GM19328 (cell line): ENCODE results near the gene NADK2.
"Not testable (repeated sequence)": the region's sequence is repeated elsewhere in the genome, so short reads cannot be mapped to it uniquely, and the experiment has no call there.

Source experiments
- ATAC-seq: cut with Tn5 transposase; IDR thresholded peaks from one replicate; pipeline ENCODE4 v1.9.1; 2021; ENCODE audit warnings: mild to moderate bottlenecking, moderate library complexity; ENCODE audit not compliant: unreplicated experiment

Gene NADK2, protein sequence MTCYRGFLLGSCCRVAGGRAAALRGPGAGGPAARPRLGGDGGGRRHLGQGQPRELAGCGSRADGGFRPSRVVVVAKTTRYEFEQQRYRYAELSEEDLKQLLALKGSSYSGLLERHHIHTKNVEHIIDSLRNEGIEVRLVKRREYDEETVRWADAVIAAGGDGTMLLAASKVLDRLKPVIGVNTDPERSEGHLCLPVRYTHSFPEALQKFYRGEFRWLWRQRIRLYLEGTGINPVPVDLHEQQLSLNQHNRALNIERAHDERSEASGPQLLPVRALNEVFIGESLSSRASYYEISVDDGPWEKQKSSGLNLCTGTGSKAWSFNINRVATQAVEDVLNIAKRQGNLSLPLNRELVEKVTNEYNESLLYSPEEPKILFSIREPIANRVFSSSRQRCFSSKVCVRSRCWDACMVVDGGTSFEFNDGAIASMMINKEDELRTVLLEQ

DNA sequence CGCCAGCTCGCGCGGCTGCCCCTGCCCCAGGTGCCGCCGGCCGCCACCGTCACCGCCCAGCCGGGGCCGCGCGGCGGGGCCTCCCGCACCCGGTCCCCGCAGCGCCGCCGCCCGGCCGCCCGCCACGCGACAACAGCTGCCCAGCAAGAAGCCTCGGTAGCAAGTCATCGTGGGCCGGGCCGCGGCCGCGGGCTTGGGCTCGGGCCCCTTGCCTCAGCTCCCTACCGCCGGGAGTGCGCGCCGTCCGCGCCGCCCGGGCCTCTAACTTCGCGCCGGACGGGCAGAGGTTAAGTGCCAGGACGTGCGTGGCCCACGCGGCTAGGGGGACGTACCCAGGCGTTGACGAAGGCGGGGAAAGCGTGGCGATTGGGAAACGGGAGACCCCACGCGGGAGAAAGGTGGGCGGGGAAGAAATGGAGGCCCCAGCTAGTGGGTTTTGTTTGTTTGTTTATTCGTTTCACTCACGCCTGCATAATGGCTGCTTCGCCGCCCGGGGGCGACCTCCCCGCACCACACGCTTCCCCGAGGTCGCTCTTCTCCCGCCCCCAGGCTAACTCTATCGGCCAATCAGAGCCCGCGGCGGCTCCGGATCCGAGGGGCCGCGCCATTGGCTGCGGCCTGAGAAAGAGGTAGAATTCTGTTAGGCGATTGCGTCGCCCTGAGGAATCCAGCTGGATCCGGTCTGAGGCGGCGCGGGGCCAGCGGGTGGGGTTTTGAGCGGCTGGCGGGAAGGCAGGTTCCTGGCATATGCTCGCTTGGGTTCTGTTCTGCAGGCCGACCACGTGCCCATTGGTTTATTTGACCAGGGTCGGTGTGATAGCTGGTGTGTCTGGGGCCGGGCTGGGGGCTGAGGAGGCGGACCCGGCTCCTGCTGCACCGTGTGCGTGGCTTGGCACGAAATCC lies at the start of gene NADK2:
NADK2 (minus strand) TSS at position 295 of the 903 bp plus-strand sequence; CDS start at position 168, 127 bp downstream.
- ATAC-seq = peak; percentile 88

DNA sequence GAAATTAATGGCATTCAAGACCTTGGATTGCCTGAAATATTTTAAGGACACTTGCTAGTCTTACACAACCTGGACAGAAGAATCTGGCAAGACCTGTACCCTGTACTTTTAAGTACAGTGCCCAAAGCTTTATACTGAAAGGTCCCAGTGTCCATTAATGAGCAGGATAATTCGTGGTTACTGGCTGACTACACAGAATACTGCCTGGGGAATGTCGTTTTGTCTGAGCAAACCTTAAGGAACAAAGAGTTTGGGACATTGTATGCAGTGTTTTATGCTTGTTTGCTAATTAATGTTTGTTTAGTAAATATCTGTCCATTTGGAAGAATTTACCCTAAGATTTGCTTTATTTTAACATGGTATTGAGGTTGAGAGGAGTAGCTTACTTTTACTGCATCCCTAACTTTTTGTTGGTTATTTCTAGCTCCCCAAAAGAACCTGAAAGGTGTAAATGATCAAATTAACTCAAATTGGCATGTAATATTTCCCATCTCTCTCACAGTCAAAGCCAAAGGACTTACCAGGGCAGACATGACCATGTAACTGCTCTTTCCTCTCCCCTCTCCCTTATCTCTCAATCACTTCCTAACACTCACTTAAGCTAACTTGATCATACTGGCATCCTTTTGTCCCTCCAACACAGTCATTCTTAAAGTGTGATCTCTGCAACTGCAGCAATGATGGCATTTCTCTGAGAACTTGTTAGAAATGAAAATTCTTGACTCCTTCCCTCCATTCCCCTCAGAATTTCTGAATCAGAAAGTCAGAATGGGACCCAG lies 44.3 kb upstream of the NADK2 start:
- no peak for ATAC-seq

DNA sequence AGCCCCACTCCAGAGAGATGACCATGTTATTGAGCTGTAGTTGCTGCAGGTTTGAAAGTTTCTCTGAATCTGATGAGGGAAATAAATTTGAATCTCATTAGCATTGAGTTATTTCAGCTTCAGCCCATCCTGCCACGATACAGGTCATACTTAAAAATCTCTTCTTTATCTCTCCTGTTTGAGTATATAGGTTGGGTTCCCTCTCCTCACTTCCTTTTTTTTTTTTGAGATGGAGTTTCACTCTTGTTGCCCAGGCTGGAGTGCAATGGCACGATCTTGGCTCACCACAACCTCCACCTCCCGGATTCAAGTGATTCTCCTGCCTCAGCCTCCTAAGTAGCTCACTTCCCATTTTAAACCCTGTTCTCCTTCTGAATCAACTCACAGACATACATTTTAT lies 42.0 kb upstream of the NADK2 start:
- not testable (repeated sequence) for ATAC-seq

DNA sequence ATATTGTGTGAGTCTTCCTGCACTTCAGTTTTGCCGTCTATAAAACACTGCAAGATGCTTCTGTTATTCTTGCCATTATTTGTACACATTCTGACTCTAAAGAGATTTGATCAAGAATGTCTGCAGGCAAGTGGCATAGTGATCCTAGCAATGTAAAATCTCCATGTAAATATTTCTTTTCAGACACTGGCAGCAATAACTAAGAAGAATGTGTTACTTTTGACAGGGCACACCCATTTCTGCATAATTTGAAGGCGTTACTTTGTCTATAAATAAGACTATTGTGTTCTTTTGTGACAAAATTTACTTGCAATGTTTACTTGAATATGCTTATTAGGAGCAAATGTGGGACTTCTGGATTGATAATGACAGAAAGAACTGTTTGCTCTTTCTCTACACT lies 39.9 kb upstream of the NADK2 start:
- no peak for ATAC-seq

DNA sequence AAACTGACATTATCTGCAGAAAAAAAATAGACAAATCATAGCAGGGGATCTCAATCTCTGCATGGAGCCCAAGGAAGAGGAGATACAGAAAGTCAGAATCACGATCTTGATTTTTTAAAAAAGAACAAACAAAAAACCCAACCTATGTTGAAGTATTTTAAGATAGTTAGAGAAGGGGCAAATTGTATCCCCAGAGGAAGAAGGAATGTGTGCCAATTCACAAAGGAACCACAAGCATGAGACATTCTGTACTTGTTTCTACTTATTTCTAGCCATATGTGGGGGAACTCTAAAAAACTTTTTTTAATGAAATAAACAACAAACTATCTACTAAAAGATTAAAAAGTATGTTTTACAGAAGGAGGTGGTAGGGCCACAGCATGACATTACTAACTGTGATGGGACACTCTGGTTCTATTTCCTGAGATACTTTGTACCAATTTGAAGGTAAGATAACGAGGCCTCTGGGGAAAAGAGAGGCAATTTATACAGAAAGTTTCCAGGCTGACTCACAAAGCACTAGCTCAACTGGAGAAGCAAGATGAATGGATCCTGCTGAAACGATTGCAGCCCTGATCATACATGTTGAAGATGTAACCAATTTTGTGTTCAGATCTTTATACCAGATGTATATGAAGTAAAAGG lies 37.5 kb upstream of the NADK2 start:
- no peak for ATAC-seq

DNA sequence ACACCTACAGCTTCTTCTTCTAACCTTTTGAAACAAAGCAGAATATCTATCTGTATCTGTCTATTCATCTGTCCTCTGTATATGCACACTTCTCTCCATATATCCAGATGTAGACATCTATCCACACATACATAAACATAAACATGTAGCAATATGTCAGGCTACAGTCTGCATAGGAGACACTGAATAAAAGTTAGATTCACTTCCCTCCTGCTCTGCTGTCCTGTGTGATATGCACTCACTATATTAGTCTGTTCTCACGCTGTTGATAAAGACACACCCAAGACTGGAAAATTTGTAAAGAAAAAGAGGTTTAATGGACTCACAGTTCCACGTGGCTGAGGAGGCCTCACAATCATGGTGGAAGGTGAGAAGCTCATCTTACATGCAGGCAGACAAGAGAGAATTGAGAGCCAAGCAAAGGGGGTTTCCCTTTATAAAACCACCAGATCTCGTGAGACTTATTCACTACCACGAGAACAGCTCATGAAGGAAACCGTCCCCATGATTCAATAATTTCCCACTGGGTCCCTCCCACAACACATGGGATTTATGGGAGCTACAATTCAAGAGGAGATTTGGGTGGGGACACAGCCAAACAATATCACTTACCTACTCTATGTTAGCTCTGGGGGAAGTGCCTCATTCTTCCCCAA lies 35.9 kb upstream of the NADK2 start:
- ATAC-seq = no peak

DNA sequence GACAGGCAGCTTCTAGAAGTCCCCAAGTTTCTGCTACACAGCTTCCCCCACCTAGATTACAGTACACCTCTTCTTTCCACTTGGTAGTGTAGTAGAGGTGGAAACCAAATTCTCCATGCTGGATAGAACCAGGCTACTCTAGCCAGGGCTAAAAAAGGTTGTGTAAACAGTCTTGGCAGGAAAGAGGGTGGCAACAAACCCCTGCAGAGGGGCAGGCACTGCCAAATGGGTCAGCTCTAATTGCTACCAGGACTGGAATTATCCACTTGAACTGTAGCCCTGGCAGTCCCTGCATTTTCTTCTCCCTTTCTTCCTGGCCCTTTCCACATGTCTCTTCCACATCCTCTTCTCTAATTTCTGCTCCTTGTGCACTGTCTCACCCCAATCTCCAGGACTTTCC lies 35.1 kb upstream of the NADK2 start:
- ATAC-seq = no peak

DNA sequence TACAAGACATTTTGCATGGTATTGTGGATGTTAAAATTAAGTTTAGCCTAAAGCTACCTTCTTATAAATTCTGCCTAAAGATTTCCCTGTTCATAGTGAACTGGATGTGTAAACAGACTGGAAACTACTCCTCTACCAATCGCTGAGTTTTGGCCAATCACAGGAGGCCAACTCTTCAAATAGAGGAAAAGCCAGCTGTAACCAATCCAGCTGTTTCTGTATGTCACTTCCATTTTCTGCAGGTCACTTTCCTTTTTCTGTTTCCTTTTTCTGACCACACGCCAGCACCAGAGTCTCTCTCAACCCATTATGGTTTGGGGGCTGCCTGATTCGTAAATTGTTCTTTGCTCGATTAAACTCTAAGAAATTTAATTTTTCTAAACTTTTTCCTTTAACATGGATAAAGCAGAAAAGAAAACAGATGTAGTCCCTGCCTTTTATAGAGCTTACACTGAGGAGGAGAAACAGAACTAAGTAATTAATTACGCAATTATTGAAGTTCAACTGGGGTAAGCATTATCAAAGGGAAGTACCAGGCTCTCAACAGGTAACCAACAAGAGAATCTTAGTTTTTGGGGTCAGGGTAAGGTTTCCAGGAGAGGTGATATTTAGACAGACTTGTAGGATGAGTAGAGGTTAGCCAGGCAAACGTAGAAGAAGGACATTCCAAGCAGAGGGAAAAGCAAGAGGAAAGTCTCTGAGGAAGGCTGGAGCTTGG lies 32.2 kb upstream of the NADK2 start:
- ATAC-seq = no peak

DNA sequence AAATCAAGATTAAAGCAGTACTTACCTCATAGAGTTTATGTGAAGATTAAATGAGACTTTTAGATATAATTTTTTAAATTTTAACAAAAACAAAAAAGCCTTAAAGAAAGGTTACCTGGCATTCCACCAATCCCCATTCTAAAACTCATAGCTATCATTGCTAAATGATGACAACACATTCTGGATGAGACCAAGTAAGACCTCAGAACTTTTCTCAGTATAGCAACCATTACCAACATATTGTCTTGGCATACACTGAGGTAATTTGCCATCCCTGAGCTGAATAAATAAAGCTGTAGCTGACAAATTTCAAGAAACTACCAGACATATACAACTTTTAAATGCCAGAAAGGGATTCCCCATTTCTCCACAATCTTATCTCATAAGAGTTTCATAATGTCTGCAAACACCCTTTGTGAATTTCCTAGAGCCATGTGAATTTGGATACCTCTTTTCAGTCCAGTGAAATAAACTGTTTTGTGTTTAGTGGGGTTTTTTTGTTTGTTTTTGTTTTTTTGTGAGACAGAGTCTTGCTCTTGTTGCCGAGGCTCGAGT lies 30.5 kb upstream of the NADK2 start:
- ATAC-seq = no peak

DNA sequence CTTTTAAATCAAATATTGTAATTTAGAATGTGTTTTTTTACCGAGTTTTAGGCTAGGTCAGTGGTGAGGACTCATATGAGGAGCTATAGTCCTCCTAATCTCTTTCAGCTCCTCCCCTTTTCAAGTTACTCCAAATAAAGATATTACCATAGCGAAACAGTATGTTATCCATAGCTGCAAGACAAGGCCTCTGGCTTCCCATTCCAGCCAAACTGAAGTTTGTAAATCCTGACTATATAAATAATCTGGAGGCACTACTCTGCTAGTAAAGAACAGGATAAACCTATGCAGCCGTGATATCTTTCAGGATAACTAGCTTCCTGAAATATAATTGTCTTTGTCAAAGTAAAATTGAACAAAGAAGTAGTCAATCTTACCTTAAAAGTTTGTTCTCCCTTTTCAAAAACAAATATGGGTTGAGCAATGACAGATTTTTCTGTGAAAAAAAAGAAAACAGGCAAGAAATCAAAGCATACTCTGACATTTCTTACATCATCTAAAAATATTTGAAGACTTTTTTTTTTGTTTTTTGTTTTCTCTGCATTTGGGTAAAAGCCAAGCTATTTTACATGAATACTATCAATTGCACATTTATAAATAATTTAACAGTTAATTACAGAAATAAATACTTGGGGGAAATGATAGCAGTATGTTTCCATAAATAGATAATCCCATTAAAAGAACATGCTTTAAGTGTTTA lies 29.3 kb upstream of the NADK2 start:
- ATAC-seq = no peak

DNA sequence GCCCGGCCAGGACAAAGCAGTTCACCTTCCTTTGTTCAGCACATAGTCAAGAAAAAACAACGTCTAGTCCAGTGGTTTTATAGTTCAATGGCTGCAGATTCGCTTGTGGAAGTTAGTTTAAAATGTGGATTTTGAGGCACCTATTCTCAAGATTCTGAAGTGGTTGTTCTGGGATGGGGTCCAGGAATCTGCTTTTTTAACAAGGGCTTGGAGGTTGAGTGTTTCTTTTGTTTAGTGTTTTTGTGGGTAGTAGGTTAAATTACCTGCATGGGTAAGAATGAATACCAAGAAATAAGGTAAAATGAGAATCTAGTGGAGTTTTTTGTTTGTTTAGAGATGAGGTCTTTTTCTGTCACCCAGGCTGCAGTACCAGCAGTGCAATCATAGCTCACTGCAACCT lies 28.4 kb upstream of the NADK2 start:
- no peak for ATAC-seq

DNA sequence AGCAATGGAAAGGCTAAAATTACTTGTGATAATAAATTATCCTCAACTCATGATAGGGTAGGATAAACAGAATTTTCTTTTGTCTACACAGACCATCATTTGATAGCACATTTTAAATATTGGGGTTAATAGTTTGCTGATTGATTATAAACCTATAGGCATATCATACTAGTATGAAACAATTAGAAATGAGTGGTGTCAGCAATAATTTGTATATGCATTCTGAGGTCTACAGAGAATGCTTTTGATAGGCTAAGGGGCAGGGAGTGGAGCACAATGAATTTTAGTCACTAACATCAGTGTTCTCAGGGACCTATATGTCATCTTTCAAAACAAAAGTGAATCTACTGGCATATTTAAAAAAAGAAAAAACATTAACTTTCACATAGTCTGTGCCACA lies 27.8 kb upstream of the NADK2 start:
- ATAC-seq = no peak

DNA sequence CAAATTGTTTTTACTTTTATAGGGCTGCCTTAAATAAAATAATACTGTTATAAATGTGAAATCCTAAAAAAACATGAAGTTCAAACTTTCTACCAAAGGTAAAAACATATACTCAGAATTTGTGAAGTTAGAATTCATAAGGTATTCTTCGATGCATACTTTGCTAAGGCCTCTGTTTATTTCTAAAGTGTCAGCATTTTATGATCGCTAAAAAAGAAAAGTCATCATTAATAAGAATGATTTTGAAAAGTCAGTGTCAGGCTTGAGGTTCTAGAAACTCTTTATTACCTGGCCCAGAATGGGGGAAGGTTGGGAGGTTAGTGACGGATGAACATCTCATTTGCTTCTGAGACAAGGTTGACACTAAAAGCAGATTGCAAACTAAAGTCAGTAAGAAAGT lies 26.2 kb upstream of the NADK2 start:
- no peak for ATAC-seq

DNA sequence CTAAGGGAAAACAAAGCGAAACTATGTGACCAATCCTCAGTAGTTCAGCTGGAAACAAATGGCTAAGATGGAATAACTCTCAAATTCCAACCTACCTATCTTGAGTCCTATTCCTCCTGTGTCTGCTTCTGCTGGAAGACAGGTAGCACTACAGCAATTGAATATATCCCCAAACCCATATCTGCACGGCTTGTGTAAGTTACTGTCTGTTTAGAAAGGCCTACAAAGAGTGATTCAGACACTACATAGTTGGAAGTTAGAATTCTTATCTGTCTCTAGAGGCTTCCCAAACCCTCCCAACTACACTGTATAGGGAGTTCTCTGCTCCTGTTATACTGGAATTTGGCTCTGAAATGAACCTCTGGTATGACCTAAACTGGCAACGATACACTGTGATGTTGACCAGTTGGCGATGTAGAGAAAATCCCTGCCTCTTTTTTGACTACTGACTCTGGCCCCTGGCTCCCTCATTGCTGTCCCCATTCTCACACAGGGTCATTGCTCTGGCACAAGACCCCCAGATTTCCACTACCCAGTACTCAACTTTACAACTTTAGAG lies 22.6 kb upstream of the NADK2 start:
- no peak for ATAC-seq

DNA sequence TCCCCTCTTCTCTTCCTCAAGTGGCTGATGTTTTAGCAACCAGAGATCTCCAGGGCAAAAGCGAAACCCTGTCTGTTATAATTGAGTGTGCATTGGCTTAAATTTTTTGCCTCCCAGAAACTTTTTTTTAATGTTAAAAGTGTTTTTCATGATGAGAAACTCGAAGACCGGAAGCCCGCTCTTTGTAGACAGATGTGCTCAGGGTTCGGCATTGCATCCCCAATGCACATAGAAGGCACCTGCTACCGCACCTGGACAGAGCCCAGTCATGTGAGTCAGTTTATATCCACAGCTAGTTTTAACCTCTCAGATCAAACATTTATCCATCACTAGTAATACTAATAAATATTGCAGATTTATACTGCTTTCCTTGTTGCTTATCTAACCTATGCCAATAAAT lies 19.5 kb upstream of the NADK2 start:
- no peak for ATAC-seq

DNA sequence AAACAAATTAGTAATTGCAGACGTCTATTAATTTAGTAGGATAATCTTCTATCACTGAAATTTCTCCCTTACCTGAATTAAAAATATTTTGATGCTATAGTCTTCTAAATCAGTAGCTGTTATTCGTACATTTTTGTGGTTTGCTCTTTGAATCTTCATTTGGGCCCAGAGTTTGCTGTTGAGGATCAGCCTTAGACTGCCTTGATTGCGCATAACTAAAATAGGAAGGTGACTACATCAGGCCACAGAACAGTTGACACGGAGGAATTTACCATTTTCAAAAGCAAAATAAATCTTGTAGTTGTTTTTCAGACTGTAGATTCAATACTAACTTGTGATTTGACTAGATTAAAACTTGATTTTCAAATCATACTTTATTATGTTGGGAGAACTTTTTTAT lies 11.8 kb upstream of the NADK2 start:
- ATAC-seq = no peak

DNA sequence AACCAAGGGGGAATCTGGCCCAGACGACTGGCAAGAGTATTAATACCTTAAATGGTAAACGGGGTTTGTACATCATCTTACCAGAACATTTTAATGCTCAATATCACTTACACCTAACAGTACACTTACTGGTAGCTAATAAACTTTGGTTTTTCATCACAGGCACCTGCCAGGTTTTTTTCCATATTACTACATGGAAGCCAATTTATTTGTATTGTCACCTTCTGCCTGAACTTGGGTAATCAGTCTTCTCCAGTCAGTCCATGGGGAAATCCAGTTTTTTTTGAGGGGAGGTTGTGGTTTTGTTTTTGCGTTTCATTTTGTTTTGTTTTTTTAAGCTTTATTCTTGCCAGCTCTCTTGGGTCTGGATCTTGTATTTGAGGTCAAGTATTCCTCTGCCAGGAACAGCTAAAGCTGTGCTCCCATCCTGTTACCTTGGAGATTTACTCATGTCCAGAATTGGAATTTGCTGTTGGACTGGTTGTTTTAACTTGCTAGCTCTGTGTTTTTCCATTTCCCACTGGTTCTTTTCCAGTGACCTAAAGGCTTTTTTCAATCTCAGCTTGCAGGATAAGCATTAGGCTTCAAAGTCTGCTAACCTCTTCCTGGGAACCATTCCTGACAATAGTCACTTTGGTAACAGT lies 11.1 kb upstream of the NADK2 start:
- ATAC-seq = no peak

DNA sequence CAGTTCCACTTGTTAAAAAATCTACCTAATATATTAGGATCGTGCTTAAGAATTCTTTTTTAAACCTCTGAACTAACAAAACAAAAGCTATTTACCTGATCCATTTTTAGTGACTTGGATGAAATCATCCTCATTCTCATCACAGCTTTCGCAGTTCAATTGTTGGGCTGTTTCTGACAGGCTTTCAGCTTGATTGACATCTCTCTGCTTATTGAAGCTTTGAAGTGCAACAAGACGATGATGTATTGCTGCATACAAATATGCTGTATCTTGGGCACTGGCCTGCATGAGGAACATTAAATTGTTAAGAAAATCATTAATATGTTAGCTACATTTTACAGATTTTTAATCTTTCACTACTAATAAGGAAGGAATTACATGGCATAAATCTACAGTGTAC lies 9.5 kb upstream of the NADK2 start:
- no peak for ATAC-seq
